Right lobe of liver (tissue), 6 donors: ENCODE measurements around the gene FGFR1OP2. TPM values are rescaled to one million over a fixed set of nuclear protein-coding genes. Genes with fewer than 3 reads are reported as not detected.

Experiments
- ATAC-seq, 4 donors: fragments of 200-7000 bp; cut with Tn5 transposase; one replicate each; pipeline ENCODE4 v1.9.1; 2020; ENCODE audit warnings: mild to moderate bottlenecking in 4 of 4, moderate library complexity in 4 of 4
- DNase-seq, 3 donors: peaks; one replicate each; pipeline ENCODE4 v3.0.0-alpha.2; 2020
- H3K27ac ChIP-seq, 3 donors: fragments of 200-600 bp; one replicate each; pipeline ENCODE4 v1.8.0; 2022
- H3K27me3 ChIP-seq, 2 donors: fragments of 200-600 bp; one replicate each; pipeline ENCODE4 v1.8.0; 2022
- H3K36me3 ChIP-seq, 4 donors: fragments of 200-600 bp; sonication (generic) in 1 of 4; one replicate each; pipeline versions ENCODE4 v1.5.1 to v1.8.0; 2017 to 2022; ENCODE audit warnings: control low read depth in 1 of 4
- H3K4me1 ChIP-seq, 4 donors: fragments of 200-600 bp; sonication (generic) in 1 of 4; one replicate each; pipeline versions ENCODE4 v1.5.1 to v1.8.0; 2017 to 2022; ENCODE audit warnings: control low read depth in 1 of 4
- H3K4me3 ChIP-seq, 3 donors: fragments of 200-600 bp; one replicate each; pipeline ENCODE4 v1.8.0; 2022
- H3K9me3 ChIP-seq, 4 donors: fragments of 200-600 bp; sonication (generic) in 1 of 4; one replicate each; pipeline versions ENCODE4 v1.5.1 to v1.8.0; 2017 to 2022; ENCODE audit warnings: control low read depth in 1 of 4
- CTCF ChIP-seq, 4 donors: fragments of 200-600 bp in 3 of 4; fragments of 450-650 bp in 1 of 4; IDR thresholded peaks; one replicate each; pipeline versions ENCODE4 v1.5.1 to v1.8.0; 2016 to 2022; ENCODE audit warnings: antibody characterized with exemption in 4 of 4, mild to moderate bottlenecking in 2 of 4
- POLR2A ChIP-seq: fragments of 450-650 bp; IDR thresholded peaks from one replicate; pipeline ENCODE4 v1.6.1; 2017; ENCODE audit warnings: antibody characterized with exemption, mild to moderate bottlenecking
- WGBS: methylation state at CpG from one replicate; pipeline ENCODE4 v1.1.6; 2018; ENCODE audit warnings: low coverage, low lambda C conversion rate; ENCODE audit not compliant: insufficient coverage; ENCODE audit errors: missing lambda C conversion rate; 5-methylcytosine and 5-hydroxymethylcytosine counted together
- intact Hi-C, 2 donors: fragments of 100-400 bp; cut with DNase I; formaldehyde crosslinking; loops; one replicate each; pipeline versions ENCODE4 v1.11.2 to v1.14.1; 2022
- total RNA-seq, 6 experiments: library from RNA; depleted of rRNA in 2 of 6; stranded (reverse); fragments of >200 nt in 2 of 6; fragmentation: NEBNext Ultra II Directional in 3 of 6; extraction: Animal tissue kit (Norgen Biotek cat#: 25700) in 3 of 6; gene quantifications; one replicate each; pipeline versions ENCODE4 v1.1.0 to v1.2.4, GENCODE V29; 2016 to 2023
- donor health status: DM: no; HTN: yes; CAD: no.
- donor health status: DM: no; HTN: no; CAD: no.
- donor health status: DM: no; HTN: no; CAD: no.
- donor health status: DM: no; HTN: yes; CAD: no.
- donor health status: DM: no; HTN: yes; CAD: no.

FGFR1OP2 gene
- total RNA-seq, 6 experiments from 2014 or later: 13.3 to 29.6 (median 20.1) TPM

GRCh38 chr12:27005495-27005894, 67.2 kb downstream of the FGFR1OP2 start:
- H3K4me1 ChIP-seq: peaks cover 0 to 24% (median 8%) of the 10 kb centered on the region in 4 donors
- peaks cover 0 to 2% (median 0%) of the 10 kb centered on the region in 4 donors for H3K36me3 ChIP-seq
- H3K27ac ChIP-seq: no peak overlapping the region
- intact Hi-C loops: no loop called here
- WGBS: 100% methylated on average over 1 of the region's 2 CpGs
- ATAC-seq: no peak
- no peak overlapping the region for H3K4me3 ChIP-seq
- TF ChIP-seq POLR2A: no peak
- H3K9me3 ChIP-seq: no peaks in the 10 kb centered on the region
- H3K27me3 ChIP-seq: no peaks in the 10 kb centered on the region
- DNase-seq: no peak

GRCh38 chr12:27006797-27007467, 68.7 kb downstream of the FGFR1OP2 start:
- Histone ChIP-seq H3K9me3 (no peaks in the 10 kb centered on the region), H3K27me3 (no peaks in the 10 kb centered on the region), H3K36me3 (peaks cover 0 to 2% (median 0%) of the 10 kb centered on the region in 4 donors), H3K4me3 (peak overlapping the region in 1 of 3 donors; percentile 1), H3K4me1 (peaks cover 0 to 33% (median 10%) of the 10 kb centered on the region in 4 donors), H3K27ac (peak overlapping the region in 2 of 3 donors; percentile 18 to 47)
- DNase-seq (no peak), ATAC-seq (peak; percentile 66 to 81 (median 76))
- WGBS: 22% methylated on average over 2 of the region's 2 CpGs
- intact Hi-C loops: no loop called here
- TF ChIP-seq CTCF (IDR thresholded peaks at IDR 0.05) (no peak), POLR2A (no peak)

GRCh38 chr12:27008081-27008480, 69.8 kb downstream of the FGFR1OP2 start:
- Histone ChIP-seq H3K4me1 (peaks cover 0 to 45% (median 16%) of the 10 kb centered on the region in 4 donors), H3K9me3 (no peaks in the 10 kb centered on the region), H3K27ac (peak overlapping the region in 1 of 3 donors; percentile 1), H3K27me3 (no peaks in the 10 kb centered on the region), H3K4me3 (no peak overlapping the region), H3K36me3 (peaks cover 0 to 2% (median 0%) of the 10 kb centered on the region in 4 donors)
- ATAC-seq (no peak), DNase-seq (no peak)
- TF ChIP-seq CTCF (IDR thresholded peaks at IDR 0.05): no peak
- intact Hi-C loops: no loop called here
- WGBS: 65% methylated on average over 5 of the region's 5 CpGs

GRCh38 chr12:27009881-27010301, 71.6 kb downstream of the FGFR1OP2 start:
- H3K4me3 ChIP-seq: no peak overlapping the region
- peaks cover 0 to 2% (median 0%) of the 10 kb centered on the region in 4 donors for H3K36me3 ChIP-seq
- H3K27me3 ChIP-seq: no peaks in the 10 kb centered on the region
- 7% methylated on average over 1 of the region's 1 CpG for WGBS
- DNase-seq (no peak), ATAC-seq (no peak)
- H3K9me3 ChIP-seq: no peaks in the 10 kb centered on the region
- H3K27ac ChIP-seq: no peak overlapping the region
- TF ChIP-seq POLR2A (no peak), CTCF (IDR thresholded peaks at IDR 0.05) (peak in 1 of 4 donors; percentile 5)
- H3K4me1 ChIP-seq: peaks cover 0 to 49% (median 17%) of the 10 kb centered on the region in 4 donors
- intact Hi-C loops: loop anchor here in 1 of 2 donors (10.0 kb wide), 1 partner anchor 75 kb away; the partner anchor contains the start of genes FGFR1OP2 and INTS13
